Measurements from ENCODE around the gene LIMCH1. TPM values are rescaled to one million over a fixed set of nuclear protein-coding genes. Genes with fewer than 3 reads are reported as not detected.

Gene LIMCH1
- total RNA-seq, 1 experiment from 2014 or later, result 10.4 TPM

GRCh38 chr4:41722181-41722580 is 184.2 kb downstream of the LIMCH1 start:
- Histone ChIP-seq H3K27ac (ENCODE audit: low read depth, low read length) (no peak overlapping the region), H3K4me1 (ENCODE audit: control insufficient read depth in 1 of 2, insufficient read depth in 2 of 2, low read length in 2 of 2) (peaks cover 0 to 8% of the 10 kb centered on the region in 2 experiments; a peak in 1 of 4 replicates), H3K27me3 (ENCODE audit: insufficient read depth, low read length) (no peaks in the 10 kb centered on the region), H3K79me2 (ENCODE audit: insufficient read depth, low read length) (no peaks in the 10 kb centered on the region), H2AFZ (ENCODE audit: low read depth, low read length, poor library complexity, severe bottlenecking) (no peak overlapping the region), H3K4me3 (replicated peaks in 1 of 2; ENCODE audit: low read depth in 1 of 2, low read length in 2 of 2) (no peak overlapping the region), H3K36me3 (ENCODE audit: control insufficient read depth in 1 of 2, insufficient read depth in 2 of 2, low read length in 2 of 2) (no peaks in the 10 kb centered on the region), H4K20me1 (ENCODE audit: insufficient read depth) (no peaks in the 10 kb centered on the region), H3K4me2 (ENCODE audit: low read length) (no peak overlapping the region), H3K9ac (ENCODE audit: low read length) (no peak overlapping the region), H3K9me3 (ENCODE audit: control insufficient read depth in 1 of 2, insufficient read depth in 1 of 2, low read depth in 1 of 2, low read length in 2 of 2) (peaks cover 0 to 9% of the 10 kb centered on the region in 2 experiments; a peak in 2 of 4 replicates), H3K9me2 (ENCODE audit: insufficient read depth) (no peaks in the 10 kb centered on the region)
- ATAC-seq (no peak), DNase-seq (ENCODE audit: low read depth, low spot score) (no peak)
- TF ChIP-seq SIN3A (IDR thresholded peaks at IDR 0.05; ENCODE audit: low read depth) (no peak), CBX3 (IDR thresholded peaks at IDR 0.05; ENCODE audit: low read depth) (no peak), POLR2AphosphoS5 (IDR thresholded peaks at IDR 0.05; ENCODE audit: low read depth, low read length) (no peak)
- CTCF ChIA-PET, result no interaction called here
- RAD21 ChIA-PET (ENCODE audit: low non-redundant PET in 1 of 2, low total read pairs in 2 of 2, uncharacterized antibody in 2 of 2, unreplicated experiment in 2 of 2), result no interaction called here
- POLR2A ChIA-PET, result no interaction called here
- no TSS peak for BruUV-seq (replicated peaks)
- intact Hi-C loops (cut with micrococcal nuclease), result no loop called here

- no peak overlapping the region for H2AFZ ChIP-seq (ENCODE audit: low read depth, low read length, poor library complexity, severe bottlenecking)
- no peaks in the 10 kb centered on the region for H3K36me3 ChIP-seq (ENCODE audit: control insufficient read depth in 1 of 2, insufficient read depth in 2 of 2, low read length in 2 of 2)
- H3K4me3 ChIP-seq (replicated peaks in 1 of 2; ENCODE audit: low read depth in 1 of 2, low read length in 2 of 2), result no peak overlapping the region
- no peaks in the 10 kb centered on the region for H3K9me2 ChIP-seq (ENCODE audit: insufficient read depth)
- TF ChIP-seq FOSL1 (IDR thresholded peaks at IDR 0.05; ENCODE audit: low read depth) (no peak), POLR2A (IDR thresholded peaks at IDR 0.05; ENCODE audit: borderline replicate concordance, extremely low read depth, insufficient read depth, insufficient read length) (no peak), JUND (IDR thresholded peaks at IDR 0.05) (no peak), SIN3A (IDR thresholded peaks at IDR 0.05; ENCODE audit: low read depth) (no peak), EGR1 (IDR thresholded peaks at IDR 0.05; ENCODE audit: low read depth) (no peak), ELF1 (IDR thresholded peaks at IDR 0.05; ENCODE audit: borderline replicate concordance, low read depth) (no peak), TCF7L2 (IDR thresholded peaks at IDR 0.05; ENCODE audit: borderline replicate concordance, extremely low read depth, insufficient read depth, insufficient read length) (no peak), ZBTB33 (IDR thresholded peaks at IDR 0.05; ENCODE audit: extremely low read depth, insufficient replicate concordance, low read length) (no peak), POLR2AphosphoS5 (IDR thresholded peaks at IDR 0.05; ENCODE audit: low read depth, low read length) (no peak), CBX3 (IDR thresholded peaks at IDR 0.05; ENCODE audit: low read depth) (no peak), RAD21 (IDR thresholded peaks at IDR 0.05; ENCODE audit: low read depth) (no peak), CTCF (IDR thresholded peaks at IDR 0.05 in 2 of 3, conservative IDR thresholded peaks at IDR 0.05 in 1 of 3; ENCODE audit: borderline replicate concordance in 1 of 3, insufficient read depth in 1 of 3, low read depth in 2 of 3, low read length in 2 of 3) (no peak), MAX (IDR thresholded peaks at IDR 0.05) (no peak), EZH2 (IDR thresholded peaks at IDR 0.05) (no peak), SP1 (IDR thresholded peaks at IDR 0.05; ENCODE audit: low read depth) (no peak), ZFX (IDR thresholded peaks at IDR 0.05) (no peak), SRF (IDR thresholded peaks at IDR 0.05; ENCODE audit: low read depth) (no peak), ATF3 (IDR thresholded peaks at IDR 0.05) (no peak), EZH2phosphoT487 (IDR thresholded peaks at IDR 0.05; ENCODE audit: borderline replicate concordance) (no peak), CEBPB (IDR thresholded peaks at IDR 0.05; ENCODE audit: low read depth) (no peak)
- no peak overlapping the region for H3K4me2 ChIP-seq (ENCODE audit: low read length)
- intact Hi-C loops (cut with micrococcal nuclease), result no loop called here
- H3K9me3 ChIP-seq (ENCODE audit: control insufficient read depth in 1 of 2, insufficient read depth in 1 of 2, low read depth in 1 of 2, low read length in 2 of 2), result peaks cover 0 to 9% of the 10 kb centered on the region in 2 experiments; a peak in 2 of 4 replicates
- H3K27ac ChIP-seq (ENCODE audit: low read depth, low read length), result no peak overlapping the region
- H3K79me2 ChIP-seq (ENCODE audit: insufficient read depth, low read length), result no peaks in the 10 kb centered on the region
- no peaks in the 10 kb centered on the region for H4K20me1 ChIP-seq (ENCODE audit: insufficient read depth)
- BruUV-seq (replicated peaks), result no TSS peak
- H3K9ac ChIP-seq (ENCODE audit: low read length), result no peak overlapping the region
- DNase-seq (ENCODE audit: low read depth, low spot score) (no peak), ATAC-seq (no peak)
- ChIA-PET RAD21 (ENCODE audit: low non-redundant PET in 1 of 2, low total read pairs in 2 of 2, uncharacterized antibody in 2 of 2, unreplicated experiment in 2 of 2) (no interaction called here), CTCF (no interaction called here), POLR2A (no interaction called here)
- peaks cover 0 to 8% of the 10 kb centered on the region in 2 experiments; a peak in 1 of 4 replicates for H3K4me1 ChIP-seq (ENCODE audit: control insufficient read depth in 1 of 2, insufficient read depth in 2 of 2, low read length in 2 of 2)
- H3K27me3 ChIP-seq (ENCODE audit: insufficient read depth, low read length), result no peaks in the 10 kb centered on the region
These were observed 185.3 kb downstream of the LIMCH1 start for GRCh38 chr4:41723286-41723685.
